PC-9 (cell line): Measurements from ENCODE around the gene CCDC86. TPM values are rescaled to one million over a fixed set of nuclear protein-coding genes. Genes with fewer than 3 reads are reported as not detected.

Source experiments
- BruUV-seq: library from RNA; stranded (reverse); fragments of 400-500 nt; replicated peaks from 2 replicates; lab custom pipeline; 2021; lab: Mats Ljungman, UMichigan
- CTCF ChIA-PET: fragments of 300-600 bp; sonication (Branson Sonifier 250); formaldehyde crosslinking; loops from one replicate; lab custom pipeline; 2022; ENCODE audit warnings: antibody characterized with exemption; lab: Charles Lee
- POLR2A ChIA-PET: fragments of 300-600 bp; sonication (Branson Sonifier 250); formaldehyde crosslinking; loops from one replicate; lab custom pipeline; 2022; ENCODE audit warnings: antibody characterized with exemption; ENCODE audit not compliant: unreplicated experiment; lab: Charles Lee
- DNase-seq, 2 experiments: peaks; one replicate each; pipeline versions ENCODE4 v3.0.0 to v3.0.0-alpha.2; 2015 to 2022; ENCODE audit warnings: mixed read lengths in 1 of 2
- H2AFZ ChIP-seq: fragments of 200-600 bp; sonication (generic); 2 replicates; pipeline ENCODE4 v1.8.1; 2017; ENCODE audit warnings: antibody characterized with exemption
- H3F3A ChIP-seq: fragments of 200-600 bp; sonication (generic); 2 replicates; pipeline ENCODE4 v1.8.1; 2017; ENCODE audit warnings: antibody characterized with exemption, mild to moderate bottlenecking, low read depth; ENCODE audit not compliant: insufficient read depth
- H3K27ac ChIP-seq: fragments of 200-600 bp; sonication (generic); 2 replicates; pipeline ENCODE4 v1.6.1; 2016; ENCODE audit warnings: mixed run types
- H3K27me3 ChIP-seq: fragments of 200-600 bp; sonication (generic); 2 replicates; pipeline ENCODE4 v1.6.1; 2016; ENCODE audit warnings: low read depth, mixed run types; ENCODE audit not compliant: insufficient read depth
- H3K36me3 ChIP-seq: fragments of 200-600 bp; sonication (generic); 2 replicates; pipeline ENCODE4 v1.6.1; 2016; ENCODE audit warnings: low read depth, mixed run types
- H3K4me1 ChIP-seq: fragments of 200-600 bp; sonication (generic); replicated peaks from 2 replicates; pipeline ENCODE4 v1.6.1; 2016; ENCODE audit warnings: mixed run types; ENCODE audit not compliant: insufficient read depth
- H3K4me2 ChIP-seq: fragments of 200-600 bp; sonication (generic); 2 replicates; pipeline ENCODE4 v1.6.1; 2017; ENCODE audit warnings: mixed run types
- H3K4me3 ChIP-seq: fragments of 200-600 bp; sonication (generic); 2 replicates; pipeline ENCODE4 v1.6.1; 2016; ENCODE audit warnings: mixed run types
- H3K79me2 ChIP-seq: fragments of 200-600 bp; sonication (generic); 2 replicates; pipeline ENCODE4 v1.6.1; 2017; ENCODE audit warnings: low read depth, mixed run types
- H3K9me2 ChIP-seq: fragments of 200-600 bp; sonication (generic); 2 replicates; pipeline ENCODE4 v1.8.1; 2017; ENCODE audit warnings: mild to moderate bottlenecking; ENCODE audit not compliant: insufficient read depth
- H3K9me3 ChIP-seq: fragments of 200-600 bp; sonication (generic); 2 replicates; pipeline ENCODE4 v1.8.1; 2016; ENCODE audit warnings: low read depth; ENCODE audit not compliant: insufficient read depth
- H4K20me1 ChIP-seq: fragments of 200-600 bp; sonication (generic); 2 replicates; pipeline ENCODE4 v1.8.1; 2017; ENCODE audit not compliant: insufficient read depth
- CTCF ChIP-seq: fragments of 200-600 bp; sonication (generic); conservative IDR thresholded peaks from 2 replicates; pipeline ENCODE4 v1.6.1; 2017; ENCODE audit warnings: mixed run types, antibody characterized with exemption, mild to moderate bottlenecking, moderate library complexity
- EZH2 ChIP-seq: fragments of 200-600 bp; sonication (generic); IDR thresholded peaks from 2 replicates; pipeline ENCODE4 v1.8.0; 2017; ENCODE audit warnings: antibody characterized with exemption, low read depth
- intact Hi-C: fragments of 100-400 bp; cut with micrococcal nuclease; formaldehyde crosslinking; loops from one replicate; pipeline ENCODE4 v1.10.0; 2022; ENCODE audit not compliant: unreplicated experiment
- total RNA-seq: library from RNA; stranded (reverse); gene quantifications from 2 replicates; pipeline ENCODE4 v1.2.3, GENCODE V29; 2021

CCDC86 gene
- total RNA-seq, 1 experiment from 2014 or later, result 35.6 TPM

GRCh38 chr11:60813324-60813723 is 28.6 kb upstream of the CCDC86 start:
- POLR2A ChIA-PET, result no interaction called here

GRCh38 chr11:60814112-60814511 is 27.8 kb upstream of the CCDC86 start:
- TF ChIP-seq CTCF, result no peak
- no peak for TF ChIP-seq EZH2
- H3K4me2 ChIP-seq, result no peak overlapping the region
- no peak overlapping the region for H2AFZ ChIP-seq
- H3K9me2 ChIP-seq, result no peaks in the 10 kb centered on the region
- H4K20me1 ChIP-seq, result no peaks in the 10 kb centered on the region; the same call in 1 of the 2 replicates
- DNase-seq, result no peak
- H3K4me1 ChIP-seq, result no peaks in the 10 kb centered on the region
- no peaks in the 10 kb centered on the region for H3K79me2 ChIP-seq
- intact Hi-C loops, result no loop called here
- no peaks in the 10 kb centered on the region for H3F3A ChIP-seq
- POLR2A ChIA-PET, result no interaction called here
- CTCF ChIA-PET, result no interaction called here
- peaks cover 59% of the 10 kb centered on the region for H3K27me3 ChIP-seq
- no peak overlapping the region for H3K4me3 ChIP-seq
- H3K27ac ChIP-seq, result no peak overlapping the region
- H3K36me3 ChIP-seq, result no peaks in the 10 kb centered on the region
- BruUV-seq, result no TSS peak
- H3K9me3 ChIP-seq, result peaks cover 5% of the 10 kb centered on the region

More at GRCh38 chr11:60813324-60813723, 28.6 kb upstream of the CCDC86 start:
- Histone ChIP-seq H3K27ac (no peak overlapping the region), H3K4me2 (no peak overlapping the region), H3F3A (no peaks in the 10 kb centered on the region), H3K9me3 (peaks cover 5% of the 10 kb centered on the region), H3K9me2 (no peaks in the 10 kb centered on the region), H4K20me1 (no peaks in the 10 kb centered on the region; the same call in 1 of the 2 replicates), H3K27me3 (peaks cover 54% of the 10 kb centered on the region), H3K79me2 (no peaks in the 10 kb centered on the region), H3K36me3 (no peaks in the 10 kb centered on the region), H3K4me3 (no peak overlapping the region), H3K4me1 (no peaks in the 10 kb centered on the region), H2AFZ (no peak overlapping the region)
- intact Hi-C loops, result no loop called here
- TF ChIP-seq CTCF, result no peak
- no peak for TF ChIP-seq EZH2
- no TSS peak for BruUV-seq
- CTCF ChIA-PET, result no interaction called here
- no peak for DNase-seq

- no peaks in the 10 kb centered on the region for H3K9me2 ChIP-seq
- H3K36me3 ChIP-seq, result no peaks in the 10 kb centered on the region
- H4K20me1 ChIP-seq, result no peaks in the 10 kb centered on the region
- H3K4me2 ChIP-seq, result no peak overlapping the region
- ChIA-PET CTCF (no interaction called here), POLR2A (no interaction called here)
- intact Hi-C loops, result no loop called here
- H3F3A ChIP-seq, result no peaks in the 10 kb centered on the region
- no peak overlapping the region for H3K27ac ChIP-seq
- no peak for DNase-seq
- TF ChIP-seq EZH2 (no peak), CTCF (no peak)
- H3K79me2 ChIP-seq, result no peaks in the 10 kb centered on the region
- H3K9me3 ChIP-seq, result peaks cover 5% of the 10 kb centered on the region
- H3K4me1 ChIP-seq, result no peaks in the 10 kb centered on the region
- BruUV-seq, result no TSS peak
- H3K27me3 ChIP-seq, result peaks cover 70% of the 10 kb centered on the region
- no peak overlapping the region for H2AFZ ChIP-seq
- H3K4me3 ChIP-seq, result no peak overlapping the region
These were observed 25.2 kb upstream of the CCDC86 start for GRCh38 chr11:60816590-60817157.
